OCI-LY1 (cell line): Measurements from ENCODE around the gene FOXC1.
A peak's percentile ranks its signal among the peaks of the same experiment; 100 is the strongest.

ENCODE experiments used
- H2AFZ ChIP-seq: fragments of 200-600 bp; sonication (generic), shearing (Covaris generic); 2 replicates; pipeline ENCODE4 v1.6.0; 2014; ENCODE audit warnings: antibody characterized with exemption, mild to moderate bottlenecking, low read length
- H3F3A ChIP-seq: fragments of 200-600 bp; sonication (generic), shearing (Covaris generic); 2 replicates; pipeline ENCODE4 v1.6.0; 2014; ENCODE audit warnings: mild to moderate bottlenecking, antibody characterized with exemption, low read length, moderate library complexity; ENCODE audit not compliant: insufficient read depth
- H3K27ac ChIP-seq: fragments of 200-600 bp; sonication (generic); 2 replicates; pipeline ENCODE4 v1.5.1; 2014; ENCODE audit warnings: low read length, mixed run types, mild to moderate bottlenecking, low read depth; ENCODE audit not compliant: poor library complexity, severe bottlenecking
- H3K27me3 ChIP-seq: fragments of 200-600 bp; sonication (generic); 2 replicates; pipeline ENCODE4 v1.6.0; 2014; ENCODE audit warnings: antibody characterized with exemption, mild to moderate bottlenecking, low read length, moderate library complexity; ENCODE audit not compliant: insufficient read depth
- H3K36me3 ChIP-seq: fragments of 200-600 bp; sonication (generic); 2 replicates; pipeline ENCODE4 v1.6.1; 2014; ENCODE audit warnings: mild to moderate bottlenecking, antibody characterized with exemption, low read length, moderate library complexity, mixed read lengths; ENCODE audit not compliant: insufficient read depth
- H3K4me1 ChIP-seq: fragments of 200-600 bp; sonication (generic); 2 replicates; pipeline ENCODE4 v1.5.1; 2014; ENCODE audit warnings: mild to moderate bottlenecking, low read length, moderate library complexity; ENCODE audit not compliant: insufficient read depth, severe bottlenecking
- H3K4me2 ChIP-seq: fragments of 200-600 bp; sonication (generic), shearing (Covaris generic); 2 replicates; pipeline ENCODE4 v1.6.1; 2014; ENCODE audit warnings: low read length
- H3K4me3 ChIP-seq: fragments of 200-600 bp; sonication (generic); 2 replicates; pipeline ENCODE4 v1.5.1; 2014; ENCODE audit warnings: low read length, low read depth, mild to moderate bottlenecking, mixed read lengths; ENCODE audit not compliant: poor library complexity, severe bottlenecking
- H3K79me2 ChIP-seq: fragments of 200-600 bp; shearing (Covaris generic); 2 replicates; pipeline ENCODE4 v1.6.1; 2016; ENCODE audit warnings: mixed run types, low read length, mixed read lengths; ENCODE audit not compliant: insufficient read depth
- H3K9ac ChIP-seq: fragments of 200-600 bp; sonication (generic), shearing (Covaris generic); 2 replicates; pipeline ENCODE4 v1.6.1; 2014; ENCODE audit warnings: mild to moderate bottlenecking, low read length, mixed read lengths
- H3K9me2 ChIP-seq: fragments of 200-600 bp; sonication (generic), shearing (Covaris generic); 2 replicates; pipeline ENCODE4 v1.6.1; 2014; ENCODE audit warnings: low read depth, mild to moderate bottlenecking, low read length, mixed read lengths
- H3K9me3 ChIP-seq: fragments of 200-600 bp; shearing (Covaris generic); 2 replicates; pipeline ENCODE4 v1.6.1; 2014; ENCODE audit warnings: low read length, mixed read lengths
- H4K20me1 ChIP-seq: fragments of 200-600 bp; sonication (generic), shearing (Covaris generic); 2 replicates; pipeline ENCODE4 v1.6.0; 2016; ENCODE audit warnings: mild to moderate bottlenecking, low read length; ENCODE audit not compliant: insufficient read depth
- EZH2 ChIP-seq: fragments of 200-600 bp; sonication (generic), shearing (Covaris generic); IDR thresholded peaks from 2 replicates; pipeline ENCODE4 v1.8.0; 2017; ENCODE audit warnings: borderline replicate concordance, mixed run types, mild to moderate bottlenecking, antibody characterized with exemption, low read length, moderate library complexity, mixed read lengths
- TF ChIP-seq, protein P1 (sequence below): fragments of 200-600 bp; sonication (generic), shearing (Covaris generic); IDR thresholded peaks from 2 replicates; pipeline ENCODE4 v1.5.1; 2017; ENCODE audit warnings: mild to moderate bottlenecking, antibody characterized with exemption, low read length, moderate library complexity, mixed read lengths

FOXC1 gene

DNA sequence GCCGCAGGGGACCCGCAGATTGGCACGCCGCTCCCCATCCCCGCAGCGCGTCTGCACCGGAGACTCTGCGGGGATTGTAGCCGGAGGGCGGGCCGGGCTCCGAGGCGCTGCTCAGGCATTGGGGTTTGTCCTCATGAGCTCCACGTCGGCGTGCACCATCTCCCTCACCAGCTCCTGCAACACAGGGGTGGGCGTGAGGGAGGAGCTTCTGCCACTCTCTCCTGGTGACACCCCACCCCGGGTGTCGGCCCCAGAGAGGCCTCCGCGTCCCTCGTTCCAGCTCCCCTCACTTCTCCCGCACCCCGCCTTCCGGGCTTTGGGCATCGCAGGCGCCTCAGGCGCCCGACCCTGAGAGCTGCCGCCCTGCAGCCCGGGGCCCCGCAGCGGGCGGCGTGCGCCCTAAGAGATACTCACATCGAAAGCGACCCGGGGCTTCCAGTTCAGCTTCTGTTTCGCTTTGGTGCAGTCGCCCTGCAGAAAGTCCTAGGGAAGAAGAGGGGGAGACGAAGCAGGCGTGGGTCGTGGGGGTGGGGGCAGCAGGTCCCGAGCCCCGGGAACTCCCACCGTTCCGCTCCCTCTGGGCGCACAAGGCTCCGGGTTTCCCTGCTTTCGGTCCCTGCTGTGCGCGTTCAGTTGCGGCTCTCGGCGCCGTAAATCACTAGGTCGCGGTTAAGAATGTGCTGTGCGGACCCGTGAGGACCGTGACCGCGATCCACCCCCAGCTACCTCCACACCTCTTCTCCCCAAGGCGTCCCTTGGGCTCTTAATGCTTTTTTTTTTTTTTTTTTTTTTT, 14.5 kb downstream of the FOXC1 start:
- Histone ChIP-seq H3K27me3 (peaks cover 13% of the 10 kb centered on the region; the same call in 1 of the 2 replicates), H3K9me2 (no peaks in the 10 kb centered on the region), H3K4me3 (no peak overlapping the region), H3K9me3 (no peaks in the 10 kb centered on the region), H3K9ac (no peak overlapping the region), H3K4me2 (peak overlapping the region; percentile 4; the same call in 1 of the 2 replicates), H3K4me1 (peaks cover 8% of the 10 kb centered on the region), H3K36me3 (peaks cover 41% of the 10 kb centered on the region), H3K27ac (no peak overlapping the region), H3F3A (no peaks in the 10 kb centered on the region), H3K79me2 (no peaks in the 10 kb centered on the region), H2AFZ (no peak overlapping the region), H4K20me1 (no peaks in the 10 kb centered on the region)
- TF ChIP-seq EZH2: no peak
- TF ChIP-seq, protein P1, sequence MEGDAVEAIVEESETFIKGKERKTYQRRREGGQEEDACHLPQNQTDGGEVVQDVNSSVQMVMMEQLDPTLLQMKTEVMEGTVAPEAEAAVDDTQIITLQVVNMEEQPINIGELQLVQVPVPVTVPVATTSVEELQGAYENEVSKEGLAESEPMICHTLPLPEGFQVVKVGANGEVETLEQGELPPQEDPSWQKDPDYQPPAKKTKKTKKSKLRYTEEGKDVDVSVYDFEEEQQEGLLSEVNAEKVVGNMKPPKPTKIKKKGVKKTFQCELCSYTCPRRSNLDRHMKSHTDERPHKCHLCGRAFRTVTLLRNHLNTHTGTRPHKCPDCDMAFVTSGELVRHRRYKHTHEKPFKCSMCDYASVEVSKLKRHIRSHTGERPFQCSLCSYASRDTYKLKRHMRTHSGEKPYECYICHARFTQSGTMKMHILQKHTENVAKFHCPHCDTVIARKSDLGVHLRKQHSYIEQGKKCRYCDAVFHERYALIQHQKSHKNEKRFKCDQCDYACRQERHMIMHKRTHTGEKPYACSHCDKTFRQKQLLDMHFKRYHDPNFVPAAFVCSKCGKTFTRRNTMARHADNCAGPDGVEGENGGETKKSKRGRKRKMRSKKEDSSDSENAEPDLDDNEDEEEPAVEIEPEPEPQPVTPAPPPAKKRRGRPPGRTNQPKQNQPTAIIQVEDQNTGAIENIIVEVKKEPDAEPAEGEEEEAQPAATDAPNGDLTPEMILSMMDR: no peak

DNA sequence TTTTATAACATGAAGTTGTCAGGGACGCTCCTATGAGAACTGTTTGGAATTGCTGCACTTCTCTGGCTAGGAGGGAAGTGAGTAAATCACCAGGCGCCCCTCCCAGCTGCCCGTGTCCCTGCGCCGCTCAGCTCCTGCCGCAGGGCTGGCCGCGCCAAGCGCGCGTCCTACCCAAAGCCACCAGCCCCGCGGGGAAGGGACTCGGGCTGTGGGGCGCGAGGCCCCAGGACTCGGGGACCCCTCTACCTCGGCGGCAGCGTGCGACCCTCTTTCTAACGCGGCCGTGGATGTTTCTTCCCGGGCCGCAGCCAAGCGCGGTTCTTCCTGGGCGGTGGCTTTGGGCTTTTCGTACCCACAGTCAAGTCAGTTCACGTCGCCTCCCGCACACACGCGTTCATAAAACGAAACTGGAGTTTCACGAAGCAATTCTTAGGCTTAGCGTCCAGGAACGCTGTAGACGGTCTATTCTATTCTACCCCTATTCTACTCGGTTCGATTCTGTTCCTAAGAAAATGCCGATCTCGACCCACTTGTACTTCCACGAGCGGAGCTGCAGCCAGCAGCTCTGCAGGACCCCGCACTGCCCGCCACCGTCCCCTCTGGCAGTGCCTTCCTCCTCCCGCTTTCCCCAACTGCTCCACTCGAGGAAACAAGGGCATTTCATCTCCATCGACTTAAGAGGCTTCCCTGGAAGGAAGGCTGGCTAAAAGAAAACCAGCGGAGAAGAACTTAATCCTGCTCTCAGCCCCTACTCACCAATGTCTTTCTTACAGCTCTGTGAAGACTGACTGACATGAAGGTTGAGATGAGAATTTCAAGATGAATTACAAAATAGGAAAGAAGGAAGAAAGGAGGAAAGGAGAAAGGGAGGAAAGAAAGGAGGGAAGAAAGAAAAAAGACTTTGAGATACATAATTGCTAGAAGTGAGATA, 15.4 kb downstream of the FOXC1 start:
- H3K9me3 ChIP-seq: no peaks in the 10 kb centered on the region
- H2AFZ ChIP-seq: no peak overlapping the region
- no peaks in the 10 kb centered on the region for H3F3A ChIP-seq
- H3K36me3 ChIP-seq: peaks cover 46% of the 10 kb centered on the region
- H4K20me1 ChIP-seq: no peaks in the 10 kb centered on the region
- H3K9me2 ChIP-seq: no peaks in the 10 kb centered on the region
- no peak overlapping the region for H3K9ac ChIP-seq
- peak overlapping the region; percentile 4; the same call in 1 of the 2 replicates for H3K4me2 ChIP-seq
- peaks cover 8% of the 10 kb centered on the region for H3K4me1 ChIP-seq
- no peak overlapping the region for H3K4me3 ChIP-seq
- no peak for TF ChIP-seq EZH2
- TF ChIP-seq, protein P1: no peak
- H3K79me2 ChIP-seq: no peaks in the 10 kb centered on the region
- peaks cover 13% of the 10 kb centered on the region; the same call in 1 of the 2 replicates for H3K27me3 ChIP-seq
- no peak overlapping the region for H3K27ac ChIP-seq

DNA sequence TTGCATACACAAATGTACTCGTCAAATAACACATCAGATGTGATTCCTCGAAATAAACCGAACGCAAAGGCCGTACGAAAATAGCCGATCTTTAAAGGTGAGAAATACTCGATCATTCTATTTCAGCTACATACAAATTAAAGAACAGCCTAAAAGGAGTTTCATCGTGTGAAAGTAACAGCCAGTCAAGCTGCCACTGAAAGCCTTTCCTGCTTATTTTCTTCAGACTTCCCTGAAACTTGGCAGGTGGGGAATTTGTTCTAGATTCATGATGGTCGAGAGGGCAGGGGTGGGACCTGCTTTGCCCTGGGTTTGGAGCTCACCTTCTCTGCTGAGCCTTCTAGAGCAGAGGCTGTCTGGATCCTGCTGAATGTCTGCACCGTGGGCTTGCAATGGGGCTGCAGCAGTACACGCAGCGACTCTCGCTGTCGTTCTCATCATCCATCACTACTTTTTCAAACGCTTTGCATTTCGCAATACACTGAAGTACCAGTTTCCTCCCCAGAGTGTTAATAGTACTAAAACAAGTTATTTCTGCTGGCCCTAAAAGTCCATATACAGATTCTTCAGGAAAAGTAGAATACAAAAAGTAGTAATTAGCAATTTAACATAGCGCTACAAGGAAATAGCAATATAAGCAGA, 16.2 kb downstream of the FOXC1 start:
- H3K9me2 ChIP-seq: no peaks in the 10 kb centered on the region
- no peaks in the 10 kb centered on the region for H3K79me2 ChIP-seq
- no peaks in the 10 kb centered on the region for H3F3A ChIP-seq
- no peak overlapping the region for H3K4me3 ChIP-seq
- H2AFZ ChIP-seq: no peak overlapping the region
- H4K20me1 ChIP-seq: no peaks in the 10 kb centered on the region
- peaks cover 13% of the 10 kb centered on the region; the same call in 1 of the 2 replicates for H3K27me3 ChIP-seq
- H3K27ac ChIP-seq: no peak overlapping the region
- H3K4me1 ChIP-seq: peaks cover 8% of the 10 kb centered on the region
- H3K4me2 ChIP-seq: no peak overlapping the region
- TF ChIP-seq EZH2: no peak
- TF ChIP-seq, protein P1: no peak
- no peaks in the 10 kb centered on the region for H3K9me3 ChIP-seq
- H3K36me3 ChIP-seq: peaks cover 46% of the 10 kb centered on the region
- H3K9ac ChIP-seq: no peak overlapping the region
